Fibroblast of skin of back (primary cell): ENCODE measurements around the gene FOXF2.

Source experiments
- DNase-seq: peaks from one replicate; pipeline ENCODE4 v3.0.0-alpha.2; 2013

Gene FOXF2

DNA sequence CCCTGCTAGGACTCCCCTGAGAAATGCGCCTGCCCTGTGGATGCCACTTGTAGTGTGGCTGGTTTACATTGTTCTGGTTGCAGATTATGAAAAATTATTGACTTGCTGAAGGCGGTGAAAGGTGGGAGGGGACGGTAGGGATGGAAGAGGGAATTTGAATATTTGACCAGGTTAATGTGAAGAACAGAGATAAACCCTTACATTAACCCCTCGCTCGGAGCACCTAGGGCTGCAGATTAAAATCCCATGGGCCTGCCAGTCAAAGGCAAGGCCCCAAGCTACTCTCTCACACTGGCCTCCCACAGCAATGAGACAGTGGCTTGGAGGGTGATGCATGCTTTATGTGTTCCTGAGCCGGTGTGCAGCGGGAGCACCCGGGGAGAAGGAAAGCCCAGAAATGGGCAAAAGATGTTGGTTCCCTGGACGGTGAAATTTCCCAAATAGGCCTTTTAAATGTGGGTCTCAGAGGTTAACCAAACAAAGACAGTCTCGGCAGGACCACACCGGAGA is 2.5 kb downstream of the FOXF2 start:
- no peak for DNase-seq

DNA sequence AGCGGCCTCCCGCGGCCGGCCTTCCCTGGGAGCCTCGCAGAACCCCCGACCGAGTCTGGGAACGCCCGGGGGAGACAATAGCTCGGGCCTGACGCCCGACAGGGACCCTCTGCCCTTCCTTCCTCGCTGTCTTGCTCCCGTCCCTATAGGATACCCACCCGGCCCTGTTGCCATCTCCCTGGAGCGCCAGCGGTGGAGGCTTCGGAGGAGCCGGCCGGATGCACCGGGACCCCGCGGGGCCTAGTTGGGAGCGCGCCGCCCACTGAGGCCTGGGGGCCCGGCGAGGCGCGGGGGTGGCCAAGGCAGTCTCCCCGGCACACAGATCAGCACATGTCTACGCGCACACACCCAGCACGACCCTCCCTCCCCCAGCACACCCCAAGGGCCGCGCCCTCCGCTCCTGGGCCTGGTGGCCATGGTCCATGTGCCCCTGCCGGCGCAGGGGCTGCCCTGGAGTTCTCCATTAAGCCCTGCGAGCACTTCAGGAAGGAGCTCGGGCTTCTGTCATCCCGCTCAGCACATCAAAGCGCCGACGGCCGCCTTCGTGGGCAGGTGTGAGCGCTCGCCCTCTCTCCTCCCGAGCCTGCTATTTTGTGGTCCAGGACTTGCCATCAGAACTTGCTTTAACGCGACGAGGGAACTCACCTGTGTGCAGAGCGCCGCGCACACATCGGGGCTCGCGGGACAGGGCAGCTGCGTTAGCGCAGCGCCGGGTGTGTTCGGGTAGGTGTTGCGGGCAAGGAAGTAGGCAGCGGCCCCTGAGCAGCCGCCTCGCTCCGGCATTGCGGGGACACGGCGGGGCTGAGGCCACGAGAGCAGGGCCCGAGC is 3.7 kb downstream of the FOXF2 start:
- no peak for DNase-seq

DNA sequence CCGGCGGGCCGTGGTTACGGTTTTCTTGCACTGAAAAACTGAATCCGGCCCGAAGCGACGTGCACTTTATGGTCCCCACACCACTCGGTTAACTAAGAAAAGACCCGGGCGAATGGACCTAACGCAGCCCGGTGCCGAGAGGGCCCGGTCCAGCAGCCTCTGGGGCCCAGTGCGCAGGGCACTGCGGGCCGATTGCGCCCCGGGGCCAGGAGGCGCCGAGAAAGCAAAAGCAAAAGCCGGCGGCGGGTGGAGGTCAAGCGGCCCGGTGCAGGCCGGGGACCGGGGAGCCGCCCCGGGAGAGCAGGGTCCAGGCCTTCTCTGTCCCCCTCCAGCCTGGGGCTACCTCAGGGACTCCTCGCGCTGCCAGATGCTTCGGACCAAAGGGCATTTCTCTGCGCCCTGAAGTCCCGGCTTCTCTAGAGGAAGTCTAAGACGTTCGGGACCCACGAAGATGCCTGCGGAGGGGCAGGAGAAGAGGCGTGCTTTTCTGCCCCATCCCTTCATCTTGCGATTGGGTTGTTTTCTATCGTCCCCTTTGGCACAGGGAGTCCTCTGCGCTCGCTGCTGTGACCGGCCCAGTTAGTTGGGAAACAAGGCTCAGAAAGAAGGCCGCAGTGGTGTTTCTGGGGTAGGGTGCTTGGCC is 4.4 kb downstream of the FOXF2 start:
- DNase-seq: no peak

DNA sequence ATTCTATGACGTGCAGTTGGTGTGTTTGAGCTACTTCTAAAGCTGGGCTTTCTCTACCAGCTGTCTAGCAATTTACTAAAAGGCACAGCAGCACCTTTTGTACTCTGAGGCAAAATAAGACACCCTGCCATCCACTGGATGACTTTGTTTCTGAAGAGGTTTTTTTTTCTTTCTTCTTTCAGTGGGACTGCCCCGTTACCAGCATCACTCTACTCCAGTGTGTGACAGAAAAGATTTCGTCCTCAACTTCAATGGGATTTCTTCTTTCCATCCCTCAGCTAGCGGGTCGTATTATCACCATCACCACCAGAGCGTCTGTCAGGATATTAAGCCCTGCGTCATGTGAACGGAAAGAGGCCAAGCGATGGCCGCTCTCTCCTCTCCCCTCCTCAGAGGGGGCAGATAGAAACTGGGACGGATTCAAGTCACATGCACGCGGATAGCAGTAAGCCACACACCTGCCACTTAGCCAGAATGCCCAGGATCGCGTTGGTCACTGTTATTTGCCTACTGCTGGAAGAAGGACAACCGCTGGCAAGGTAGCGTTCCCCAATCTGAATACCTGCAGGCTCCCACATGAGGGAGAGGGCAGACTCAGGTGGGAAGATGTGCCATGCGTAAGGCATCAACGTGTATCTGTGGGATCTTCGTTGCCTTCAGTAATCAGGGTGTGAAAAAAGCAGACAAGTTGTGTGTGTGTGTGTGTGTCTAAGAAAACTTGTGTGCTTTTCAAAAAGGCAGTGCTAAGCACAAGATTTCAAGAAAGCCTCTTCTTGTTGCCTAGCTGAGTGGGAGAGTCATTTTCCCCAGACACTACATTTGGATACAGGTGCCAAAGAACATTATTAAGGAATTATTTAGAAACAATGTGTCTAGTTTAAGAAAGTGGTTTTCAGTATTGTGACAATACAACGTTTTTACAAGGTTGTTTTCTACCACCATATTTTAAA is 5.4 kb downstream of the FOXF2 start:
- no peak for DNase-seq

DNA sequence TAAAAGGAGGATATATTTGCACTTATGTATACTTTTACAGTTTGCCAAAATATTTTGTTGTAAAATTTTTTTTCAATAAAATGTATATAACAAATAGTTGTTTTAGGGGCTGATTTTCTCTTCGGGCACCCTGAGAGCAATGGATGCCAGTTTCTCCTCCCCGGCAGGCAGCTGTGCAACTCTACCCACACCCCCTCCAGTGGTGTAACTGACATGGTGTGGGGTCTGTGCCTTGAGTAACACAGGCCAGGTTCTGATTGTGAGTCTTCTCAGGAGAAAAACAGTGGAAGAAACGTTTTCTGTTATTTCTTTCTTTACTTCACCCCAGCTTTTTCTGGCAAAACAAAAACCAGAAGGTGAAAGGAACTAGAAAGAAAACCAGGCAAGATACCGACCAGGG is 6.1 kb downstream of the FOXF2 start:
- no peak for DNase-seq

DNA sequence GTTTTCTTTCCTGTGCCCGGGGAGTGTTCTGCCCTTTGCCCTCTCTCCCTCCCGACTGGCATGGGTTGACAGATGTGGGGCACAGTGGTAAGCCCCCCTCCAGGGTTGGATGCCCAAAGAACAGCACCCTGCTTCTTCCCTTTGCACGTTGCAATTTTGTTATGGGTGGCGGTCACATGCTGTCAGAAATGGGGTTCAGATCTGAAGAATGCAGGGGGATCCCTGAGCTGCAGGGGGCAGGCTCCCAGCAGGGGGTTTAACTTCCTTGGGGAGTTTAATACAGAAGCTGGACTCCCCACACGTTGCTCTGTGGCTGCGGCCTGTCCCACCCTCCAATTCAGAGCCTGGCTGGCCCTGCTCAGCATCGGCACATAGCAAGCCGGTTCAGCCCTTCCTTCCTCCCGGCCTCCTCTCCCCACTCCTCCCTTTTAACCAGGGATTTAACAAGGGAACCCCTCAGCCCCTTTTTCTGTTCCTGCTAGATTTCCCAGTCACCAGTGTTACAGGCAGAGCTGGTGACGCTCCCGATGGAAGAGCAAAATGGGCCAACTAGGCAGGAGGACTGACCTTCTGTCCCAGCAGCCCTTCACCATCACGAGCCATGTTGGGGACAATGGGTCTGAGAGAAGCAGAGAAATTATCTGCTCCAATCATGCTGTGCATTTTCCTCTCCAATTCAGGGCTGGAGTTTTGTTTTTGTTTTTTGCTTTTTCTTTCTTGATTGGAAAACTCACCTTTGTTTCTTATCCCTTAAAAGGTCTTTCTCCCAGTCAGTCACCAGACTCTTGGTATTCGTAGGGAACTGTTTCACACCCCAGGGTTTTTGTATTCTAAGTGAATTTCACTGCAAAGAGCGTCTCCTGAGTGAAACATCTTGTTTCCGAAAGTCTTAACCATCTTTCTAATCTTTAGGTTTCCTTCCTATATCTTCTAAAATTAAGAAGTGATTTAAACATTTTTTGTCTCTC is 6.8 kb downstream of the FOXF2 start:
- no peak for DNase-seq

DNA sequence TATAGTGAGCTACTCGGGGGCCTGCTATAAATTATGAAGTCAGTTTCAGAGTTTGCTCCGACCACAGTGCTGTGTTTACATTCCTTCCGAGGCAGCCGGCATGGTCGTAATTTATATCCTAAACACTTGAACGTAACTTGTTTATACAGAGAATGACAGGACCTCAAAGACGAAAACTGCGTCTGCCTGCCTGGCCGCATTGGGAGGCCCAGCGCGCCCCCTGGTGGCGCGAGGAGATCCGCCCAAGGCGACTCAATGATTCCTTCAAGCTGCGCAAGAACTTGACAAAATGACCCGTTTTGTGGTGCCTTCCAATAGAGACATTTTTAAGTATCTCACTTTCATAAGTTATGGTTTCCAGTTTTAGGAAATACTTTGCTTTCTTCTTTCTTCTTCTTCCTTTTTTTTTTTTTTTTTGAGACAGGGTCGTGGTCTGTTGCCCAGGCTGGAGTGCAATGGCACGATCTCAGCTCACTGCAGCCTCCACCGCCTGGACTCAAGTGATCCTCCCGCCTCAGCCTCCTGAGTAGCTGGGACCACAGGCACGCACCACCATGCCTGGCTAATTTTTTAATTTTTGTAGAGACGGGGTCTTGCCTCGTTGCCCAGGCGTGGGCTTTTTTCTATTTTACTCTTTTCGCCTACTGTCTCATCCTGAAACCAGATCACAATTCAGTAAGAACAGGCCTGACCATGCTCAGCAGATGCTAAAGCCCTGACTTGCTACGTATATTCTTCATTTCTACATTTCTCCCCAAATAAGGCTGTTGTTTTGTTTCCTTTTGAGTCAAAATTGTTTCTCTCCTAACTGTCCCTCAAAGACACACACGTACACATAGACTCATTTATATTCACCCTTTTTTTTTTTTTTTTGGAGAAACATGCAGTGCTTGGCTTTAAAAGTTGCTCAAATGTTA is 7.8 kb downstream of the FOXF2 start:
- DNase-seq: peak; percentile 64

DNA sequence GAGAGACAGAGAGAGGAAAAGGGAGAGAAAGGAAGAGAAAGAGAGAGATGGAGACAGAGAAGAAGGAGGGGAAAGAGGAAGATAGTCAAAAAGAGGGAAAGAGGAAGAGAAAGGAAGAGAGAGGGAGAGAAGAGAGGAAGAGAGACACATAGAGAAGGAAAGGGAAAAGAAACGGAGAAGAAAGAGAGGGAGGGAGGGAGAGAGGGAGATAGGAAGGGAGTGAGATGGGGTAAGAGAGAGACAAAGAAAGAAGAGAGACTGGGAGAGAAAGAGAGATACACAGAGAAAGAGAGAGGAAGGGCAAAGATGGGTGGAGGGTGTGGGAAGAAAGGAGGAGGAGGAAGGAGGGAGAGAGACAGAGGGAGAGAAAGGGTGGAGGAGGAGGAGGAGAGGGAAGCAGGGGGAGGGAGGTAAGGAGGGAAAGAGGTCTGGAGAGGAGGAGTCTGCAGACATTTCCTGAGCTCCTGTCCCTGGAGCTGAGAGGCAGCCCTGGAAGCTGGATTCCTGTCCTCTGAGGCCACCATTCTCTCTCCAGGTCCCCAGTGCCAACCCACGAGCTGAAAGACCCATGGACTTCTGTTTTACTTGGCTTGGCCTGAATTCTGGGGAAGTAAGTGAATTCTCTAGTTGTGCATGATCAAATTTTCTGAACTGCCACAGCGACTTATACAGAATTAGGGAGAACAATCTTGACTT is 9.9 kb downstream of the FOXF2 start:
- DNase-seq: no peak

DNA sequence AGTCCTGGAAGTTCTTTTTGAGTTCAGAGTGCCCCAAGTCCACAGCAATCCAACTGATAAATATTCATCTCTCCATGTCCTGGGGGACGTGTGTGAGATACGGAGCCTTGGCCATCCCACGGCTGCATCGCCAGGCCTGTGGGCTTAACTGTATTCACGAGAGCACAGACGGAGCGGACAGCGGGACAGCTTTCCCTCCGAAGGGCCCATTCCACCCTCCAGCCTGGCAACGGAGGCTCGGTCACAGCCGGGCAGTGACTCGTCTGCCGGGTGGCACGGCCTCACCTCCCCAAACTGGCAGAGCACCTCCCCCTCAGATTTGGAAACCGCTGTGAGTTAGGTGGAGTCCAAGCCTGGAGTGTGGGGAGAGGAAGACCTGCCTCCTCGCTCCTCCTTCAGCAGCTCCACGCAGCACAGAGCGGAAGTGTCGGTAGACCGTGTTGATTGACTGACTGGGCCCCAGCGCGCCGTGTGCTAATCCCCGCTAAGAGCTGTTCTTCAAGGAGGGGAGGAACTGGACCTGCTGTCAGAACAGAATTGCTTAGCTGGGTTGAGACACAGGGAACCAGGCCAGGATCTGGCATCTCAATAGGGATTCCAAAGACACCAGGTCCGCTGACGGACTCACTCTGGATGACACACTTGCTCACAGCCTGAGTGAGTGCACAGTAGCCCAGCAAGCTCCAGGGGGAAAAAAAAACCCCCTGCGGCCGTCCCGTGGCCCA is 10.9 kb downstream of the FOXF2 start:
- DNase-seq: no peak

DNA sequence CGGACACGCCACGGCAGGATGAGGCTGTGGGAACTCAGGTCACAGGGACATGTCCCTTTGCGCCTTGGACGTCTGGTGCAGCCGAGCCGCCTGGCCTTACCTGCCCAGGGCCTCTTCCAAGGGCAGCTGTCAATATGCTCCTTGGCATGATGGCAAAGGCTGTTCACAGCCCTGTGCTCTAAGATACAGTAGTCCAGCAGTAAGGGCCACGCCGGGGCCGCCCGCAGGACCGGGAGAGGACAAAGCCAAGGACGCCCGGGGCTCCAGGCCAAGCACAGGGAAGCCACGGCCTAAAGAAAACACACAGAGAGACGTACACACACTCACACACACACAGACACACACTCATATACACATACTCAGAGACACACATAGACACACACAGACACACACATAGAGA is 13.0 kb downstream of the FOXF2 start:
- DNase-seq: no peak

DNA sequence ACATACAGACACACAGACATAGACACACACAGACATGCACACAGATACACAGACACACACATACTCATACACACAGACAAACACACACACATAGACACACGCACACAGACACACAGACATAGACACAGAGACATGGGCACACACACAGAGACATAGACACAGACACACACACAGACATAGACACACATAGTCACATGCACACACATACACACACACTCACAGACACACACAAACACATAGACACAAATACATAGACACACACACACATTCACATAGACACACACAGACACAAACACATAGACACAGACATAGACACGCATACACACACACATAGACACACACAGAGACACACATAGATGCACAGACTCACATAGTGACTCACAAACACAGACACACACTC is 13.5 kb downstream of the FOXF2 start:
- no peak for DNase-seq

DNA sequence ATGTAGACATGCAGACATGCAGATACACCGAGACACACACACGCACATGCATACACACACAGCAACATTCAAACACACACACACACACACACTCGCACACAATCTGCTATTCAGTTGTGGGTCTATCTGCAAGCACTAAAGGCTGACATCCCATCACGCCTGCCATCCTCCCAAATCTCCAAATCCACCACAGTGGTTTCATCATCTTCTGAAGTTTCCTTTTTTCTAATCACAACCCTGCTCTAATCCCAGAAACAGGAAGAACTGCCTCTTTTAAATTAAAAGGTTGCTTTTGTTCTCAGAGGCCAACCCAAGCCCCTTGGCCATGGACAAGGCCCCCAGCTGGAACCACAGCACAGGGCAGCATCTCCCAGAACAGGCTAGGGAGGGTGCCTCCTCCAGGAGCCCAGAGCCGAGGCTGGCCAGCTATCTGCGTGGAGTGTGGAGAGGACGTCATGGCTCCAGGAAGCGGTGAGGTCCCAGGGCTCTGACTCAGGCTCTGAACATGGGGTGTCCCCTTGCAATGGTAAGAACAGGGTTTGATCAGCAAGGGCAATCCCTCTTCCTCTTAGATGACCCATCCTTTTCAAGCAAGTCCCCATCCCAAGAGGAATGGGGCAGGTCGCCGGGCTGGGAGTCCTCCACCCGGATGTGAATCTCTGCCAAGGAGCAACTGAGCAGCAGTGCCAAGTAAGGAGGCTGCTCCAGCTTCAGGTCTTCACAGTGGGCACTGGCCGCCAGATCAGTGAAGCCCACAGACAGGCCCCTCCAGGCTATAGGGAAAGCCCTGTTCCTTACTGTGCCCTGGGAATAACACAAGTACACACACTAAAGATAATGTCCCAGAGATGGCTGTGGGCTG is 14.7 kb downstream of the FOXF2 start:
- DNase-seq: no peak

DNA sequence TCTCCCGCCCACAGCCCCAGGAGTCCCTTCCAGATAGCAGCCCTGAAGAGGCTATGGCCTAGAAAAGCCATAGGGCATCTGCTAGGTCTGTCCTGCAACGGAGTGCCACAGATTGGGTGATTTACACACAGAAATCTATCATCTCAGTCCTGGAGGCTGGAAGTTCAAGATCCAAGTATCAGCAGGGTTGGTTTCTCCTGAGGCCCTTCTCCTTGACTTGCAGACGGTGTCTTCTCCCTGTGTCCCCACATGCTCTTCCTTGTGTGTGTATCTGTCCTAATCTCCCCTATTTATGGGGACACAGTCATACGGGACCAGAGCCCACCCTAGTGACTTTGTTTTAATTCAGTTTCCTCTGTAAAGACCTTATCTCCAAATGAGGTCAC is 15.3 kb downstream of the FOXF2 start:
- DNase-seq: no peak

DNA sequence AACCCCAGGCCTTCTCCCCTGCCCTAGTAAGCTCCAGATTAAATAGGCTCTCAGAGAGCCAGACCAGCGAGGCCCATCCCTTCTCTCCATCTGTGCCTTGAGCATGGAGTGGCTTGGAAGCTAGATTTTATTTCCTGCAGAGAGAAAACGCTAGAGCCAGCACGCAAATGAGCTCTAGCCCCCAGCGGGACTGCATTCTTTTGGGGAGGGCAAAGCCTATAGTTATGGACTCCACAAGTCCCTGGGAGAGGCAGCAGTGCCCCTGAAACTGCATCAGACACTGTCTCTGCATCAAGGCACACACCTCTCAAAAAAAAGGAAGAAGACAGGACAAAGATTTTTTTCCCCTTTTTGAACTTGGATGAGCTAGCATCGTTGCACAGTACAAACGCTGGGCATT is 15.8 kb downstream of the FOXF2 start:
- DNase-seq: no peak

DNA sequence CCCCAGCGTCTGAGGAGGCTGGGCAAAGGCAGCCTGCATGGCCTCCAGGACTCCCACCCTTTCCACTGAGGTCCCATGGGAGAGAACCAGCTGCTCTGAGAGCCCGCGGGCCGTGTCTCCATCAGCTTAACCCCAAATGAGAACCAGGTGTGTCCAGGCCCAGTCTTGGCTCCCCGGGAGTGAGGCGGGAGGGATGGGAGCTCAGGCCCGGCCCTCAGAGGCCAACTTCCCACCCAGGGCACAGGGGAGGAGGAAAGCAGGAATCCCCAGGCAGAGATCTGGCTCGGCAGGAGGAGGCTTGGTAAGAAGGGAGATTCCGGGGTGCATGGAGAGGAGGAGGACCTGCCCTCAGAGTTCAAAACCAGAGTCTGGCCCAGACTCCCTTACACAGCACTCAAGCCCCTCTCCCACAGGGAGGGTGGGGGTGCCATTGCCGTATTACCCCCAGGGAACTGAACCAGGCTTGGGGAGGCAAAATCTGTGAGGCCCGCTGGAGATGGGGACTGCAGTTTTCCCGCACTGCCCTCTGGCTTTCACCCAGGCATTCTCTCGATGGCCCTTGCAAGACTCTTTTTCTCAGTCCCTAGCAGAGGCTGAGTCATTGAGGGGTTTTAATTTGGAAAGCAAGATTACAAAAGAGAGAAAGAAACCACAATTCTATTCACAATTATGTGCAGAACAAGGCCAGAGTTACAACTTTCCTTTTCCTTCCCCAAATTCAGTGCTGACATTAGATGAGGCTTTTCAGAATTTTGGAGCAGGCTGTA is 17.1 kb downstream of the FOXF2 start:
- no peak for DNase-seq

DNA sequence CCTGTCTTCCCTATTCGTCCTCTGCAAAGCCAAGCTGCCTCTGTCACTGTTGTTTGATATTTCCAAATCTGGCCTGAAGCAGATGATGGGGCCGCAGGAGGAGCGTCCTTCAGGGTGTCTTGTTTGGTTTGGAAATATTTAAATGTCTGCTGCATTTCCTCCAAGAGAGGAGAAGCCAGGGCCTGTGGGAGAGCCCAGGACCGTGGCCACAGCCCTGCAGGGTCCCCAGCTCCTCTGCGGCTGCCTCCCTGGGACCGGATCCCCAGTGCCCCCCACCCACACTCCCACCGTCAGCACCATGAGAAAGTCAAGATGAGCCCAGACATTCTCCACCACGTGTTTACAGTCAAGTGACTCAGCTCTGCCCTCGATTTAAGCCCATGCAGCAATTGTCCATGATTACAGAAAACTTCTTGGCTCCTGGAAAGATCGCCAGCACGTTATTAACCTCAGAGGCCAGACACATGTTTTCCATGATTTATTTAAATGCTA is 18.2 kb downstream of the FOXF2 start:
- DNase-seq: no peak

DNA sequence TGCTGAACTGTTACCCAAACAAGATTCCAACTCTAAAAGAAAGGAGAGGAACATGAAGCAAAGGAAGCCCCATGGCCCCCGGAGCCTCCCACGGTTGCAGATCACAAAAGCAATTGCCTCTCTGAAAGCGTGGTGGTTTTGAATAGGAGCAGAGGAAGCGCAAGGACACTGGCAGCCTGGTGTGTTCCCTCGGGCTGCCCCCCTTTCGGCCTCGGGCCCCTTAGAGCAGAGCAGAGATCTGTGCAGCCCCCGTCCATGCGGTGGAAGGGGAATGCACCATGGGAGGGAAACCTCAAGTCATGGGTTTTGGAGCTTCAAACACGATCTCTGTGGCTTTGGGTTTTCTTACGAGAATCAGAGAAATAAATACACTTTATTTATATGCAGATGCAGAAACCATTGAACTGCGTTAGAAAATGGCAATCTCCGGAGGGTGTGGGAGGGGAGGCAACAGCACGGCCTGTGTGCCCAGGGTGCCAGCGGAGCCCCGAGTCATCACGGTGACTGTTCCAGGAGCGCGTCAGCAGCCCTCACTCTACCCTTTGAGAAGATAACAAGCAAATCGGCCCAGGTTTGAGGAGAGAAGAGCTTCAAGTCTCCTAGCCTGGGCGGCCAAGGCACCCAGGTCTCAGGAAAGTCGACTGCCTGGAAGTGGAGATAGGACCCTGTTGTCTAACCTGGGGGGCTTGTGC is 20.5 kb downstream of the FOXF2 start:
- no peak for DNase-seq
